ENCODE results near the gene CD38.
"Not testable (repeated sequence)": the region's sequence is repeated elsewhere in the genome, so short reads cannot be mapped to it uniquely, and the experiment has no call there.

Gene CD38

GRCh38 chr4:15802497-15802896 is 24.4 kb downstream of the CD38 start:
- not testable (repeated sequence) for DNase-seq

GRCh38 chr4:15805583-15806517 is 27.7 kb downstream of the CD38 start:
- DNase-seq, result peak; percentile 26

GRCh38 chr4:15809058-15809457 is 30.9 kb downstream of the CD38 start:
- DNase-seq, result no peak

GRCh38 chr4:15809466-15809865 is 31.3 kb downstream of the CD38 start:
- no peak for DNase-seq

- DNase-seq, result no peak
Measured at GRCh38 chr4:15811703-15812337, 33.7 kb downstream of the CD38 start.

GRCh38 chr4:15832523-15833451 is 54.7 kb downstream of the CD38 start:
- no peak for DNase-seq

GRCh38 chr4:15833801-15834200 is 55.7 kb downstream of the CD38 start:
- DNase-seq, result no peak

- no peak for DNase-seq
Measured at GRCh38 chr4:15836362-15836761, 58.2 kb downstream of the CD38 start.

- no peak for DNase-seq
Measured at GRCh38 chr4:15837591-15837990, 59.5 kb downstream of the CD38 start.

GRCh38 chr4:15841194-15841730 is 63.1 kb downstream of the CD38 start:
- DNase-seq, result not testable (repeated sequence)

GRCh38 chr4:15847746-15848145 is 69.6 kb downstream of the CD38 start:
- no peak for DNase-seq

GRCh38 chr4:15848191-15848842 is 70.2 kb downstream of the CD38 start:
- no peak for DNase-seq

- DNase-seq, result no peak
Measured at GRCh38 chr4:15851969-15852368, 73.8 kb downstream of the CD38 start.

- no peak for DNase-seq
Measured at GRCh38 chr4:15852524-15852923, 74.4 kb downstream of the CD38 start.

GRCh38 chr4:15853345-15853744 is 75.2 kb downstream of the CD38 start:
- no peak for DNase-seq

GRCh38 chr4:15855804-15856475 is 77.8 kb downstream of the CD38 start:
- no peak for DNase-seq

GRCh38 chr4:15861198-15861597 is 83.1 kb downstream of the CD38 start:
- not testable (repeated sequence) for DNase-seq

- DNase-seq, result no peak
Measured at GRCh38 chr4:15864651-15865566, 86.8 kb downstream of the CD38 start.

- no peak for DNase-seq
Measured at GRCh38 chr4:15868111-15868510, 90.0 kb downstream of the CD38 start.

GRCh38 chr4:15868826-15869413 is 90.8 kb downstream of the CD38 start:
- DNase-seq, result no peak
